MM.1S (cell line): ENCODE data around the gene ABCC9.

Experiments
- EZH2 ChIP-seq: fragments of 300-600 bp; sonication (generic); optimal IDR thresholded peaks from 2 replicates; pipeline ENCODE3; 2017; ENCODE audit warnings: low read depth, mild to moderate bottlenecking, antibody characterized with exemption, low read length, mixed read lengths
- TF ChIP-seq, protein P1 (sequence below): fragments of 300-600 bp; sonication (generic); IDR thresholded peaks from 2 replicates; pipeline ENCODE4 v1.5.1; 2016; ENCODE audit warnings: antibody characterized with exemption, low read length, mixed read lengths

DNA sequence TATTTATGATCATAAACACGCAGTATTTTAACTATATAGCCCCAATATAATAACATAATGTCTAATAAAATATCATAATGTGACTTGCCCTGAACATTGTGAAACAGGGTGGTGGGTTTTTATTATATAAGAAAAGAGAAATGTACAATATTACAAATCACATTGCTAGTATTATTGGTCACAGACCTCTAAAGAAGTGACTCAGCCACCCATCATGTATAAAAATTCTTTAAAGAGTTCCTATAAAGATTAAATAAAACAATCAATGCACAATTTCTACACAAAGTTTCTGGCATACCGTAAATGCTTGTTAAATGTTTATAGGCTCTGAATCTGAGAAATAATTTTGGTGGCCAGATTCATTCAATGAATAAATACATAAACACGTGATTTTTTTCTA lies 28.9 kb downstream of the ABCC9 start:
- TF ChIP-seq, protein P1, sequence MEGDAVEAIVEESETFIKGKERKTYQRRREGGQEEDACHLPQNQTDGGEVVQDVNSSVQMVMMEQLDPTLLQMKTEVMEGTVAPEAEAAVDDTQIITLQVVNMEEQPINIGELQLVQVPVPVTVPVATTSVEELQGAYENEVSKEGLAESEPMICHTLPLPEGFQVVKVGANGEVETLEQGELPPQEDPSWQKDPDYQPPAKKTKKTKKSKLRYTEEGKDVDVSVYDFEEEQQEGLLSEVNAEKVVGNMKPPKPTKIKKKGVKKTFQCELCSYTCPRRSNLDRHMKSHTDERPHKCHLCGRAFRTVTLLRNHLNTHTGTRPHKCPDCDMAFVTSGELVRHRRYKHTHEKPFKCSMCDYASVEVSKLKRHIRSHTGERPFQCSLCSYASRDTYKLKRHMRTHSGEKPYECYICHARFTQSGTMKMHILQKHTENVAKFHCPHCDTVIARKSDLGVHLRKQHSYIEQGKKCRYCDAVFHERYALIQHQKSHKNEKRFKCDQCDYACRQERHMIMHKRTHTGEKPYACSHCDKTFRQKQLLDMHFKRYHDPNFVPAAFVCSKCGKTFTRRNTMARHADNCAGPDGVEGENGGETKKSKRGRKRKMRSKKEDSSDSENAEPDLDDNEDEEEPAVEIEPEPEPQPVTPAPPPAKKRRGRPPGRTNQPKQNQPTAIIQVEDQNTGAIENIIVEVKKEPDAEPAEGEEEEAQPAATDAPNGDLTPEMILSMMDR = no peak
- TF ChIP-seq EZH2 = no peak
